ENCODE measurements around the gene E4F1.

GRCh38 chr16:2197765-2198164, 25.6 kb upstream of the E4F1 start:
- TF ChIP-seq ZC3H10 (CRISPR knock-in tag; IDR thresholded peaks at IDR 0.05) (no peak), PATZ1 (CRISPR knock-in tag; IDR thresholded peaks at IDR 0.05; ENCODE audit: borderline replicate concordance) (no peak), OSR1 (CRISPR knock-in tag; IDR thresholded peaks at IDR 0.05) (no peak), GLIS3 (CRISPR knock-in tag; IDR thresholded peaks at IDR 0.05) (no peak), ZFP30 (CRISPR knock-in tag; IDR thresholded peaks at IDR 0.05) (no peak), ZNF565 (CRISPR knock-in tag; conservative IDR thresholded peaks at IDR 0.05; ENCODE audit: low read depth) (no peak), BACH2 (CRISPR knock-in tag; IDR thresholded peaks at IDR 0.05; ENCODE audit: borderline replicate concordance) (no peak), TOX (CRISPR knock-in tag; IDR thresholded peaks at IDR 0.05; ENCODE audit: borderline replicate concordance) (no peak), TSHZ2 (CRISPR knock-in tag; IDR thresholded peaks at IDR 0.05) (no peak)
